ENCODE data around the gene KDM6B.

DNA sequence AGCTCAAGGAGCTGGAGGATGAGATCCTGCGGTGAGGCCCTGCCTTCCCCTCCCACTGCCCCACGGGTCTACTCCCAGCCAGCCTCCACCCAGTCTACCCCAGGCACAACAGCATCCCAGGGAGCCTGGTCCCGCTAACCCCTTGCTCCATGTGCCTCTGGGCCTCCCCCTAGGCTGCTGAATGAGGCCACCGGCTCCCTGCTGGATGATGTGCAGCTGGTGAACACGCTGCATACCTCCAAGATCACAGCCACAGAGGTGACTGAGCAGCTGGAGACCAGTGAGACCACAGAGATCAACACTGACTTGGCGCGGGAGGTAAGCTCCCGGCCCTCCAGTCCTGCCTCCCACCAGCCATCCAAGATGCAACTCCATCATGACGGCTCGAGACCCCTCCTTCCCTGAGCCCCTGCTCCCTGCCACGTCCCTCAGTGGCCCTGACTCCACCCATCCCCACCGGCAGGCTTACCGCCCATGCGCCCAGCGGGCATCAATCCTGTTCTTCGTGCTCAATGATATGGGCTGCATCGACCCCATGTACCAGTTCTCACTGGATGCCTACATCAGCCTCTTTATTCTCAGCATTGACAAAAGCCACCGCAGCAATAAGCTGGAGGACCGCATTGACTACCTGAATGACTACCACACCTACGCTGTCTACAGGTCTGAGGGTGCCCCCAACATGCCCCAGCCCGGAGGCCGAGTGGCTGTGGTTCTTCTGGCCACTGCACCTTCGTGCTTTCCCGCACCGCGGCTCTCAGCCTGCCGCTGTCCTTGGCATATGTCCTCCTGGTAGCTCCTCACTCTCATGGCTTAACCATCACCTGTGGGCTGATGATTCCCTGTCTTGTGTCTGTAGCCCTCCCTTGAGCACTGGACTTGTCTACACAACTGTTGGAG is 15.0 kb upstream of the KDM6B start:
- no peak for TF ChIP-seq POLR2A (IDR thresholded peaks at IDR 0.05)
- no peak for TF ChIP-seq CTCF (IDR thresholded peaks at IDR 0.05)
